GM18526 (cell line): ENCODE data around the gene PIK3C2B.

Experiments used
- POLR2A ChIP-seq: IDR thresholded peaks from 3 replicates; pipeline ENCODE4 v1.6.1; 2011; ENCODE audit not compliant: insufficient read length; ENCODE audit errors: extremely low read depth

The PIK3C2B gene

DNA sequence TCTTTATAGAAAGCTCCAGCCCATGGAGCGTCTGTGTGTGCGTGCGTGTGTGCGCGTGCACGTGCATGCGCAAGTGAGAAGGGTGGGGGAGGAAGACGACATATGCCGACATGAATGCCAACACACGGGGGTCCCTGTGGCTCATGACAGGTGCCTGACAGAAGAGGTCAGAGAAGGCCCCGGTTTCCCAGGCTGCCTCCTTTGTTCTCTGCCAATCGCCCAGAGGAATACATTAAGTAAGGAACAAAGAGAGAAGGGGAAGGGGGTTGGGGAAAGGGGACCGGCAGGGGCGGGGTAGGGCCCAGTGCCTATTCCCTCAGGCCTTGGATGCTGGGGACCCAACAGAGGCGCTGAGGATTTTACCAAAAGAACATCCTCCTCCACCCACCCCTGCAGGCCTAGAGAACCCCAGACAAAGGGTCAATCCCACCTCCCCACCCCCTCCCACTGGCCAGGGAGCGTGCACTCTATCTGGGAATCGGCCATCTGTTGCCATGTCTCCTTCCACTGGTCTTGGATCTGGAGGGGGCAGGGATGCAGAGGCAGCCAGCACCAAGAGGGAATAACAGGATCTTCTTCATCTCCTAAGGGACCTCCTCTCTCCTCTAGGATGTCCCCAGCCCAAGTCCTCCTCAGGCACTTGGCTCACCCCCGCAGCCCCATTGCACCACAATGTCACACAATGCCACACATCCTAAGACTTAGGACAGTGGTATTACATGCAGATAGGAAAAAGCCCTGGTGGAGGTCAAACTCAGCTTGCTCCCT, 39.4 kb downstream of the PIK3C2B start:
- no peak for TF ChIP-seq POLR2A

DNA sequence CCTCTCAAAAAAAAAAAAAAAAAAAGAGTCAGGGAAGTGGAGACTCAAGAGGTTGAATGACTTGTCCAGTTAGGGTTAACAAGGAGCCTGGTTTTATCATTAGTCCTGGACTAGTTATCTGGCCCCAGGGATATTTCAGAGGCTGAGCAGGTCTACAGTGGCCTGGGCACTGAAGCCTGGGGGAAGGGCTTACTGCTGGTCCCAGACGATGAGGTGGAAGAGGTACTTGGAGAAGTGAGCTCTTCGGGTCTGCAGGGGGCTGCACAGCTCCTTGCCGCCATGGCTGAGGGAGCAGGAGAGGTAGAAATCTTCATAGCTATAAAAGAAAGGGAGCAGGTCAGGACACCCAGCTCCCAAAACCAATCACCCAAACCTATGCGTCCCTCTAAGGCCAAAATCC, 40.1 kb downstream of the PIK3C2B start:
- TF ChIP-seq POLR2A, result no peak

DNA sequence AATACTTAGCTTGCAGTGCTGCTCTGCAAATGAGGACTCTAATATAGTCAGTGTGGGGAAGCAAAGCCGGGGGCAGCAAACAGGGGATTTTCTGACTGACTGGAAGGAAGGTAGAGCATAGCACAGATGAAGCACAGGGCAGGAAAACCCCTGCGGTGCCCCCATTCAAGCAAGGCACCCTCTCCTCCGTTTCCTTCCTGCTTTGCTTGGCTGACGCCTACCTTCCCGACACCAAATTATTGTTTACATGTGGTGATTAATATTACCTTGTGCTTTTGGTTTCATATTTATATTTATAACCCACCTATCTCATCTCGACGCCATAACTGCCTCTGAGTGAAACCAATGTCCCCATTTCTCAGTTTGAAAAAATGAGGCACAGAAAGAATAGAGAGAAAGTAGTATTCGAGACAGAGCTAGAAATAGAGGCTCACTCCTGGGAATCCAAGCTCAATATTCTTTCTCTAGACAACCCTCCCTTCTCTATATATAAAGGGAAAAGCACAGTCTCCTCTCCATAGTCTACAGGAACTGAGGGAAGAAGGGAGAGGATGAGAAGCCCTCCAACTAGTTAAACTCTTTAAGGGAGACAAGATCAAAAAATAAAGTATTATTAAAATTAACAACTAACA, 41.3 kb downstream of the PIK3C2B start:
- TF ChIP-seq POLR2A, result no peak

DNA sequence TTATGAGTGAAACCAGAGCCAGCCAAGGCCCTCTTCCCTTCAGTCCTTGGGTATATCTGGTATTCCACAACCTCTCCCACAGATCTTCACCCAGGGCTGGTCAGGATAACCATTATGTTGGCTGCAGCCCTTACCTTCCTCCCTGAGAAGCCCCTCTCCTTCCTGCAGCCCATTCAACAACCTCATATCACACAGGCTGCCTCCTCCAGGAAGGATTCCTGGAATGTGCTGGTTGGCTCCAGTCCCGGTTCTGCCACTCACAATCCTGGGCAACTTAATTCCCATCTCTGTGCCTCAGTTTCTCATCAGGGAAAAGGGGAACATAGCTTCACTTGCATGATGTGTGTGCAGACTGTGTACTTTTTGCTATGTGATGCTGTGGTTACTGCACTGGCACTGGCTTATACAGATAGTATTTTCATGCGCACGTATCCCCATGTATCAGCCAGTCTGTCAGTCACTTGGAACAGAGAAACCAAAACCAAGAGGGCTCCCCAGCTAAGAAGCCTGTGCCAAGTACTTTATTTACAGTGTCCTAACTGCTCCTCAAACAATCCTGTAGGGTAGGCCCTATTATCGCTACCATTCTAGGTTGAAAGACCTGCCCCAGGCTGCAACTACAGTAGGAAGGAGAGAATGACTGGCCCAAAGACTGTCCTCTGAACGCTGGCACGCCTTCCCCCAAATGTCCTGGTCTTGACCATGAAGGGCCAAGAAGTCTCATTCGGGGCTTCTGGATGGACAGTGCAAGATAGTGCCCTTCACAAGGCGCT, 43.1 kb downstream of the PIK3C2B start:
- no peak for TF ChIP-seq POLR2A

DNA sequence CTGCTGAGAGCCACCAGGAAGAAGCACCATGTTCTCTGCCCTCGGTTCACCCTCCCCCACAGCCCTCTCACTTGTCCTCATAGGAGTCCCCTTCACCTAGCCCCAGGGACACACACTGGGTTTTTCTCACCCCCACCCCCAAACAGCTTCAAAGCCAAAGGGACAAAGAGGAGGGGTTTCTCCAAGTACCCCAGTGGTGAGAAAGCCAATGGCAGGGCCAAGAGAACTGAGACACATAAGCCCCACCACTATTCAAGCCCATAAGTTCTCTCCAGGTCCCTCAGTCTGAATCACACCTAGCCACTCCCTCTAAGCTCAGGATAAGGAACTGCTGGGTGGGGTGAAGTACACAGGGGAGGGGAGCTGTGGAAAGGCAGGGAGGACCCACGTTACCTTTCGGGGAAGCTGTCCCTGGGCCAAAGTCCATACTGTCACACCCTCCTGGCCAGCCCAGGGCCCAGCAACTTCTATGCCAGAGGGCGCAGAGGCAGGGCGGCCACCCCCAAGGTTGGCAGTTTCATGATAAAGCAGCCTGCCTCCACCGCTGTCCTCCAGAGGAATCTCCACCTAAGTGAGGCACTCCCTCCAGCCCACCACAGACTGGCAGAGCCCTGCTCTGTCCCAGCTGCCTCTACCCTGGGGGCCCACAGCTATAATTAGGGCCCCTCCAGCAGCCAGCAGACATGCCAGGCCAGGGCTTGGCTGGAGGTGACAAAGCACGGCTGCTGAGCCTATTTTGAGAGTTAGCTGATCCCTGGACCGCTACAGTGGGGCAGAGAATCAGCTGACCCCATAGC, 43.9 kb downstream of the PIK3C2B start:
- no peak for TF ChIP-seq POLR2A

DNA sequence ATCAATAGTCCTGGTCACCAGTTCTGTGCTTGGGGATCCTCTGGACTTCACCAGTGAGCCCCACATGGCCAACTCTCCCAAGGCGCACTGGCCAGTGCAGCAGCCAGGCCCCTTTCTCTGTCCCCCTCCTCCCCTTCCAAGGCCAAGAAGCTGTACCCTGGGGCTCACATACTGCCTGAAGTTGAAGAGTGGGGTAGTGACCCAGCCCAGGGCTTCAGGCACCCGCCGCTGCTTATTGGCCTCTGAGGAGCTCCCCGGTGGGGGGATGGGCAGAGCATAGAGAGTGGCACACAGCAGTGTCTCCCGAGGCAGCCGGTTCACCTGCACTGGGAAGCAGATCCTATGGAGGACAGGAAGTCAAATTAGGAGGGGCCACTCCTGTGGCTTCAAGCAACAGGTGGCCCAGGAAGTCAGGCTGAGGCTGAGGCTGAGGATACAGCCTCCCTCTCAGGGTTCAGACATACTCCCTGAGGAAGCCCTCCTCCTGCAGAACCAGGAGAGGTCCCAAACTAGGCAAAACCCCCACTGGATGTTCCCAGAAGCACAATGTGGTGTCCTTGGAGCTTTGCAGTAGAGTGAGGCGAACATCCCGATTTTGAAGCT, 44.8 kb downstream of the PIK3C2B start:
- no peak for TF ChIP-seq POLR2A

DNA sequence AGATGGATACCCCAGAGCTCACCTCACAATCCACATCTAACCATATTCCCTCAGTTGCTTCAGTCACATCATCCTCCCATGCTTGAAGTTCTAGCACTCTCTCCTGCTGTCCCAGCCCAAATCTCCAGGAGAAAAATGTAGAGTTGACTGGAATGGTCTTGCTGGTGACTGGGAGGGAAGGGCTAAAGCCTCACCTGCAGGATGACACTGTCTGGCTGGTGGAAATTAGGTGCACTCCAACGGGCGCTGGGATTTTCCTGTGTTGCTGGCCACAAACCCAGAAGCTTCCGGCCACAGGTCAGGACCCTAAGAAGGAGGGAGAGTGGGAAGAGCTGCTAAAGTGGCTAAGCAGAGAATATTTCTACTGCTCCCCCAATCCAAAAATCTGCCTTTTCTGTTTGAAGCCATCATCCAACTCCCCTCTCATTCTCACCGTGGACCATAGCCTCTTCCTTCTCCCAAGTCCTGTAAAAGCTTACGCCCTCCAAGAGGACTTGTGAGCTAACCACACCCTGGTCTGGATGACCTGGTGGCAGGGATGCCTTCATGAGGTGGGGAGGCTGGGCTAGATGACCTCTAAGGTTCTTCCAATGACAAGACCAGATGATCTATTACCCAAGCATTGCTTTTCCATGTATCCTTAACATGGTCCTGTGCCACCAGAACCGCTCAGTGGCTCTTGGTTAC, 45.5 kb downstream of the PIK3C2B start:
- no peak for TF ChIP-seq POLR2A

DNA sequence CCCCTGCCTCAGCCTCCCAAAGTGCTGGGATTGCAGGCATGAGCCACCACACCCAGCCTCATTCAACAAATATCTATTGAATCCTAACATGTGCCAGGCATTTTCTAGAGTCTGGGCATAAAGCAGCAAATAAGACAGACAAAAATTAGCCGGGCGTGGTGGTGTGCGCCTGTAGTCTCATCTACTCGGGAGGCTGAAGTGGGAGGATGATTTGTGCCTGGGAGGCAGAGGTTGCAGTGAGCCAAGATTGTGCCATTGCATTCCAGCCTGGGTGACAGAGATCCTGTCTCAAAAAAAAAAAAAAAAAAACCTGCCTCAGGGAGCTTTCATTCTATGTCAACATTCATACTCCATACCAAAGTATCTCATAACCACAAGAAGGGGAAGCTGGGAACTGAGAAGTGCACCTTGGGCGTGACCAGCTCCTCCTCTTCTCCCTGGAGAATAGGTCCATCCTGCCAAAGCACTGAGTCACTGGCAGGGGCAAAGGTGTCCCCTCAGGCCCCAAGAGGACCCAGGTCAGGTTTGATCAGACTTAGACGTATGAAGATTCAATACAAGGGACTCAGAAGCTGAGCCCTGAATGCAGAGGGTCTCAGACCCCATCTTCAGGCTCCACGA, 46.2 kb downstream of the PIK3C2B start:
- no peak for TF ChIP-seq POLR2A

DNA sequence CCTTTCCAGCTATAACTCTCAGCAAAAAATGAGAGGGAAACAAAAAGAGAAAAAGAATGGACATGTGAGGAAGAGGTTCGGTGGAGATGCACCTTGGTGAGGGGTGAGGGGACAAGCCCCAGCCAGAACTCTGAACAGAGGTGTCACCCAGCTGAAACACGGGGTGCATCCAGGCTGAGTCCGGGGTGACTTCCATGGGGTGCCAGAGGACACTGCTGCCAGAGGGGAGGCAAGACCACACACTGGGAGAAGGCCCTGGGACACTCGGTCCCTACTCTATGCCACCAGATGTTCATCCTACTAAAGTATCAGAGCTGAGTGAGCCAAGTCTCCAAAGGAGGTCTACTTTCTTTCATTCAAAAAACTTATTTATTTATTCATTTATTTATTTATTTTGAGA, 46.9 kb downstream of the PIK3C2B start:
- TF ChIP-seq POLR2A, result no peak

DNA sequence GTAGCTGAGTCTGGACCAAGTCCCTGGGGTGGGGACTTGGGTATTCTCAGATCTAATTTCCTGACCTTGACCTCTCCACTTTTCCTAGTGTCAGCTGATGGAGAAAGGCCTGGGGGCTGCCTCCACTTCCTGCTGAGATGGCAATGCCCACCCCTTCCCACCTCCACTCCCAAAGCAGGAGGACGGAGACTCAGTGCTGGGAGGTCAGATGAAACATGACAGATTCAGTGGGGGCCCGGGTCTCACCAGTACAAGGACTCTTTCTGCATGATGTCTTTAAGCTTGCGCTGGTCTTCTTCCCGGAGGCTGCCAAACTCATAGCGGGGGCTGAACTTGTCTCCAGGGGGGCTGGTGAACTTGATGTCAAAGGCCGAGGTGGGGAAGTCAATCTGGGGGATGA, 47.4 kb downstream of the PIK3C2B start:
- no peak for TF ChIP-seq POLR2A

DNA sequence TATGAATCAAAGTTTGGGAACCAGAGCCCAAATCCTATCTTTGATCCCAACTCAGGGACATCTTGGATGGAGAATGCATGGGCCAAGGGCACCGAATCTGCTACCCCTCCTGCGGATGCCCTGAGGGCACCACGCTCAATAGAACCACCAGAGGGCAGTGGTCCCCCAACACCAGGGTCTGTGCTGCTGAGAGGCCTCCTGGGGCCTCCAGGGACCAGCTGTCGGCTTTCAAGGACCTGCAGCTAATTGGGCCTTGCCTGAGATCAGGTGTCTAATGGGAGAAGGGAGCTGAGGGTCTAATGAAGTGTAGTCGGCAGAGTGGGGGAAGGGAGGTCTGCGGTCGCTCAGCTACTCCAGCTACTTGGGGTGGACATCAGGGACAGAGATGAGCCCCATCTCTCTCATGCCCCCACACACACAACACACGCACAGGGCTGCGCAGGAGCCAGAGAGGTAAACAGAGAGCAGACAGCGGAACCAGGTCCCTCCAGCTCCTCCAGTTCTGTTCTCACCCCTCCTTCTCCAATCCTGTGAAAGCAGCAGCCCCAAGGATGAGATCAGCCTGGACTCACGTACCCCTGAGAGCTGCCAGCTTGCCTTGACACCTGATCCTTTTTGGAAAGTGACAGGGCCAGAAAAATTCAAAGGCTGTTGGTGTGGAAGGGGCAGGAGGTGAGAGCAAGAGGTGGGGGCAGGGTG, 48.0 kb downstream of the PIK3C2B start:
- TF ChIP-seq POLR2A, result no peak

DNA sequence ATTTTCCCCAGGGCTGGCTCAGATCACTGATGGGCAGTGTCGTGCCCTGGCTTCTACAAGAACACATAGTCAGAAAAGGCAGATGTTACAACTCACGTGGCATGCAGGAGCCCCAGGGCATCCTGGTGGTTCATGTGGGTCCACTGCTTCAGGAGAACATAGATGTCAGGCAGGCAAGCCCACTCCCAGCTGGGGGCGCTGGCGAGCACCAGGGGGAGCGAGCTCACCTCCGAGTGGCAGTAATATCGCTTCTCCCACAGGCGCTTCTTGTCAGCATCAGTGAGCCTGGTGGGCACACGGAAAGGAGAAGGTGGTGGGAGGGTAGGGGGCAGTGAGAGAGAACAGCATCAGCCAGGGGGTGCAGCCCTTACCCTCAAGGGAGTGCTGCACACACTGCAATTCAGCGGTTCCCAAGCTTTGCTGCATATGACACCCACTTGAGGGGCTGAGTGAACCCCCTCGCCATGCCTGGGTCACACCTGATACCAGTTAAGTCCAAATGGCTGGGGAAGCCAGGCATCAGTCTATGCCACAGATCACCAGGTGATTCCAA, 48.7 kb downstream of the PIK3C2B start:
- TF ChIP-seq POLR2A, result no peak
